ENCODE data around the gene IGSF5. TPM values are rescaled to one million over a fixed set of nuclear protein-coding genes. Genes with fewer than 3 reads are reported as not detected.

Gene IGSF5
- total and polyA plus RNA-seq, 10 of the 15 experiments (the other 5 are each of a cell fraction or from before 2014, with no cell fraction given) = not detected

GRCh38 chr21:39750670-39751069, 5.7 kb downstream of the IGSF5 start:
- no peak overlapping the region for H3K27ac ChIP-seq (ENCODE audit: control insufficient read depth, insufficient read depth)
- H2AFZ ChIP-seq (ENCODE audit: control insufficient read depth, low read depth, low read length) = no peak overlapping the region
- no peak overlapping the region for H3K9ac ChIP-seq (ENCODE audit: control insufficient read depth, insufficient read depth, low read length)
- ChIA-PET CTCF (no interaction called here), RAD21 (ENCODE audit: unreplicated experiment) (no interaction called here), POLR2A (no interaction called here), SMC1A (ENCODE audit: uncharacterized antibody, unreplicated experiment) (no interaction called here)
- FAIRE-seq (no peak), DNase-seq (ENCODE audit: low read depth, low spot score) (no peak), ATAC-seq (no peak)
- H3K4me2 ChIP-seq (ENCODE audit: control insufficient read depth, insufficient read depth) = no peak overlapping the region
- H4K20me1 ChIP-seq (ENCODE audit: control insufficient read depth, insufficient read depth) = no peaks in the 10 kb centered on the region
- H3K4me3 ChIP-seq = no peak overlapping the region
- no peaks in the 10 kb centered on the region for H3K4me1 ChIP-seq (ENCODE audit: control insufficient read depth, insufficient read depth, low read length)
- in situ Hi-C loops (cut with MboI) = no loop called here
- TF ChIP-seq CEBPB (IDR thresholded peaks at IDR 0.05; ENCODE audit: borderline replicate concordance in 1 of 2, low read depth in 2 of 2, low read length in 2 of 2) (no peak), ZBED1 (IDR thresholded peaks at IDR 0.05; ENCODE audit: borderline replicate concordance) (no peak), DPF2 (IDR thresholded peaks at IDR 0.05) (no peak), ZNF217 (IDR thresholded peaks at IDR 0.05) (no peak)
- no peaks in the 10 kb centered on the region for H3K79me2 ChIP-seq (ENCODE audit: control insufficient read depth, insufficient read depth, low read length)
- WGBS (ENCODE audit: insufficient coverage, insufficient replicate concordance, low lambda C conversion rate, missing lambda C conversion rate) = 29% methylated on average over 8 of the region's 8 CpGs
- no peaks in the 10 kb centered on the region for H3K27me3 ChIP-seq (replicated peaks in 1 of 2; ENCODE audit: control insufficient read depth in 2 of 2, insufficient read depth in 2 of 2, low read length in 1 of 2)
- intact Hi-C loops (cut with micrococcal nuclease; ENCODE audit: unreplicated experiment) = no loop called here
- H3K36me3 ChIP-seq (ENCODE audit: control insufficient read depth in 2 of 2, insufficient read depth in 2 of 2, low read length in 1 of 2) = no peaks in the 10 kb centered on the region
- BruUV-seq (replicated peaks) = no TSS peak
- H3K9me3 ChIP-seq (replicated peaks; ENCODE audit: control insufficient read depth, insufficient read depth, low read length) = no peaks in the 10 kb centered on the region; the same call in 2 of the 3 replicates

DNA sequence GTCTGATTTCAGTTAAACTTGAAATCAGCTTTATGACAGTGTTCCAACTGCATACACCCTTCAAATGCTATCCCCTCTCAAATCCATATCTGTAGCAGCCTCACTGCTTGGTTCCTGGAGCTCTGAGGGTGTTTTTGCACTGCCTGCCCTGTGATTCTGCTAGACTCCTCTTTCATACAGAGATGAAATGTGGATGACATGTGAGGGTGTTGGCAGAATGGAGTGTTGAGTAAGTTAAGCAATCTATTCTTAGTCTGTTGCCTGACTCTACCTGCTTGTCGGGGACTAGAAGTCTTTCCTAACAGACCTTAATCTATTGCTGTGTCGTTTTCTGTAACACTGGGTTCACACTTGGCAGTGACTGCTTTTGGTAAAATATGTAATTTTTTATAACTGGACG, 9.8 kb downstream of the IGSF5 start:
- POLR2A ChIA-PET = no interaction called here
- Histone ChIP-seq H4K20me1 (ENCODE audit: control insufficient read depth, insufficient read depth) (no peaks in the 10 kb centered on the region), H3K4me3 (no peak overlapping the region), H3K4me1 (ENCODE audit: control insufficient read depth, insufficient read depth, low read length) (no peaks in the 10 kb centered on the region), H3K9ac (ENCODE audit: control insufficient read depth, insufficient read depth, low read length) (no peak overlapping the region), H3K4me2 (ENCODE audit: control insufficient read depth, insufficient read depth) (no peak overlapping the region), H3K9me3 (replicated peaks; ENCODE audit: control insufficient read depth, insufficient read depth, low read length) (no peaks in the 10 kb centered on the region; the same call in 2 of the 3 replicates), H3K79me2 (ENCODE audit: control insufficient read depth, insufficient read depth, low read length) (no peaks in the 10 kb centered on the region), H2AFZ (ENCODE audit: control insufficient read depth, low read depth, low read length) (no peak overlapping the region), H3K27me3 (replicated peaks in 1 of 2; ENCODE audit: control insufficient read depth in 2 of 2, insufficient read depth in 2 of 2, low read length in 1 of 2) (no peaks in the 10 kb centered on the region), H3K36me3 (ENCODE audit: control insufficient read depth in 2 of 2, insufficient read depth in 2 of 2, low read length in 1 of 2) (no peaks in the 10 kb centered on the region), H3K27ac (ENCODE audit: control insufficient read depth, insufficient read depth) (no peak overlapping the region)
- SMC1A ChIA-PET (ENCODE audit: uncharacterized antibody, unreplicated experiment) = no interaction called here
- WGBS (ENCODE audit: insufficient coverage, insufficient replicate concordance, low lambda C conversion rate, missing lambda C conversion rate) = 13% methylated on average over 3 of the region's 3 CpGs
- DNase-seq (ENCODE audit: low read depth, low spot score) = no peak
- in situ Hi-C loops (cut with MboI) (no loop called here), intact Hi-C loops (cut with micrococcal nuclease; ENCODE audit: unreplicated experiment) (no loop called here)
- no peak for FAIRE-seq
- RAD21 ChIA-PET (ENCODE audit: unreplicated experiment) = no interaction called here
- ATAC-seq = no peak
- no TSS peak for BruUV-seq (replicated peaks)
- CTCF ChIA-PET = no interaction called here
- no peak for TF ChIP-seq HSF1 (IDR thresholded peaks at IDR 0.05; ENCODE audit: low read depth, low read length)
- no peak for TF ChIP-seq ZZZ3 (IDR thresholded peaks at IDR 0.05; ENCODE audit: control insufficient read depth, insufficient read length, low read depth)
- no peak for TF ChIP-seq SPI1 (IDR thresholded peaks at IDR 0.05; ENCODE audit: borderline replicate concordance, insufficient read depth, low read depth, low read length)
- TF ChIP-seq, protein P1, sequence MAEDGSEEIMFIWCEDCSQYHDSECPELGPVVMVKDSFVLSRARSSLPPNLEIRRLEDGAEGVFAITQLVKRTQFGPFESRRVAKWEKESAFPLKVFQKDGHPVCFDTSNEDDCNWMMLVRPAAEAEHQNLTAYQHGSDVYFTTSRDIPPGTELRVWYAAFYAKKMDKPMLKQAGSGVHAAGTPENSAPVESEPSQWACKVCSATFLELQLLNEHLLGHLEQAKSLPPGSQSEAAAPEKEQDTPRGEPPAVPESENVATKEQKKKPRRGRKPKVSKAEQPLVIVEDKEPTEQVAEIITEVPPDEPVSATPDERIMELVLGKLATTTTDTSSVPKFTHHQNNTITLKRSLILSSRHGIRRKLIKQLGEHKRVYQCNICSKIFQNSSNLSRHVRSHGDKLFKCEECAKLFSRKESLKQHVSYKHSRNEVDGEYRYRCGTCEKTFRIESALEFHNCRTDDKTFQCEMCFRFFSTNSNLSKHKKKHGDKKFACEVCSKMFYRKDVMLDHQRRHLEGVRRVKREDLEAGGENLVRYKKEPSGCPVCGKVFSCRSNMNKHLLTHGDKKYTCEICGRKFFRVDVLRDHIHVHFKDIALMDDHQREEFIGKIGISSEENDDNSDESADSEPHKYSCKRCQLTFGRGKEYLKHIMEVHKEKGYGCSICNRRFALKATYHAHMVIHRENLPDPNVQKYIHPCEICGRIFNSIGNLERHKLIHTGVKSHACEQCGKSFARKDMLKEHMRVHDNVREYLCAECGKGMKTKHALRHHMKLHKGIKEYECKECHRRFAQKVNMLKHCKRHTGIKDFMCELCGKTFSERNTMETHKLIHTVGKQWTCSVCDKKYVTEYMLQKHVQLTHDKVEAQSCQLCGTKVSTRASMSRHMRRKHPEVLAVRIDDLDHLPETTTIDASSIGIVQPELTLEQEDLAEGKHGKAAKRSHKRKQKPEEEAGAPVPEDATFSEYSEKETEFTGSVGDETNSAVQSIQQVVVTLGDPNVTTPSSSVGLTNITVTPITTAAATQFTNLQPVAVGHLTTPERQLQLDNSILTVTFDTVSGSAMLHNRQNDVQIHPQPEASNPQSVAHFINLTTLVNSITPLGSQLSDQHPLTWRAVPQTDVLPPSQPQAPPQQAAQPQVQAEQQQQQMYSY (CRISPR knock-in tag; IDR thresholded peaks at IDR 0.05) = no peak
- no peak for TF ChIP-seq CHD2 (IDR thresholded peaks at IDR 0.05; ENCODE audit: borderline replicate concordance, low read depth, low read length)
- no peak for TF ChIP-seq BRCA1 (IDR thresholded peaks at IDR 0.05; ENCODE audit: low read depth, low read length)
- no peak for TF ChIP-seq MXI1 (IDR thresholded peaks at IDR 0.05; ENCODE audit: low read depth, low read length)
- TF ChIP-seq NBN (IDR thresholded peaks at IDR 0.05) = no peak

Measured in GM12878 (cell line).